H9 (cell line): ENCODE measurements around the gene LGSN. TPM values are rescaled to one million over a fixed set of nuclear protein-coding genes. Genes with fewer than 3 reads are reported as not detected.

ENCODE experiments used
- DNase-seq: peaks from one replicate; pipeline ENCODE4 v3.0.0-alpha.2; 2017
- H2AFZ ChIP-seq: one replicate; pipeline ENCODE4 v1.6.1; 2013; ENCODE audit warnings: mild to moderate bottlenecking, low read length, control low read depth, moderate library complexity
- H2AK5ac ChIP-seq: 2 replicates; pipeline ENCODE4 v1.6.1; 2013; ENCODE audit warnings: low read length, control low read depth, mixed read lengths; ENCODE audit not compliant: insufficient read length
- H2BK120ac ChIP-seq: one replicate; pipeline ENCODE4 v1.6.1; 2013; ENCODE audit warnings: low read depth, mild to moderate bottlenecking, low read length, control low read depth, inconsistent platforms; ENCODE audit not compliant: poor library complexity, severe bottlenecking
- H2BK12ac ChIP-seq: 2 replicates; pipeline ENCODE4 v1.6.1; 2013; ENCODE audit warnings: low read length, control low read depth, mixed read lengths, low read depth; ENCODE audit not compliant: insufficient read length
- H2BK15ac ChIP-seq: 2 replicates; pipeline ENCODE4 v1.6.1; 2013; ENCODE audit warnings: low read depth, low read length, control low read depth
- H2BK20ac ChIP-seq: one replicate; pipeline ENCODE4 v1.6.1; 2013; ENCODE audit warnings: low read depth, mild to moderate bottlenecking, low read length, control low read depth, inconsistent platforms; ENCODE audit not compliant: poor library complexity, severe bottlenecking
- H2BK5ac ChIP-seq: 2 replicates; pipeline ENCODE4 v1.6.1; 2013; ENCODE audit warnings: low read length, control low read depth, mixed read lengths; ENCODE audit not compliant: insufficient read length
- H3K14ac ChIP-seq: 2 replicates; pipeline ENCODE4 v1.6.1; 2013; ENCODE audit warnings: low read length, control low read depth; ENCODE audit not compliant: insufficient read depth
- H3K18ac ChIP-seq: 2 replicates; pipeline ENCODE4 v1.6.1; 2013; ENCODE audit warnings: low read depth, mild to moderate bottlenecking, mixed read lengths, low read length, control low read depth; ENCODE audit not compliant: insufficient read length
- H3K23ac ChIP-seq: 2 replicates; pipeline ENCODE4 v1.6.1; 2013; ENCODE audit warnings: low read length, control low read depth, mixed read lengths, low read depth; ENCODE audit not compliant: insufficient read length
- H3K23me2 ChIP-seq: 2 replicates; pipeline ENCODE4 v1.6.1; 2013; ENCODE audit warnings: low read depth, mild to moderate bottlenecking, mixed read lengths, low read length, control low read depth; ENCODE audit not compliant: insufficient read length, poor library complexity, severe bottlenecking
- H3K27ac ChIP-seq: 2 replicates; pipeline ENCODE4 v1.5.1; 2013; ENCODE audit warnings: low read length, control low read depth, mixed read lengths, low read depth; ENCODE audit not compliant: insufficient read length
- H3K27me3 ChIP-seq: 2 replicates; pipeline ENCODE4 v1.6.1; 2013; ENCODE audit warnings: low read length, control low read depth, inconsistent platforms; ENCODE audit not compliant: insufficient read depth
- H3K4ac ChIP-seq: 2 replicates; pipeline ENCODE4 v1.6.1; 2013; ENCODE audit warnings: low read depth, mild to moderate bottlenecking, control low read depth, inconsistent platforms, low read length, moderate library complexity
- H3K4me1 ChIP-seq: 2 replicates; pipeline ENCODE4 v1.6.1; 2013; ENCODE audit warnings: low read length, control low read depth, inconsistent platforms; ENCODE audit not compliant: insufficient read depth
- H3K4me2 ChIP-seq: 2 replicates; pipeline ENCODE4 v1.6.1; 2013; ENCODE audit warnings: low read length, control low read depth, mixed read lengths; ENCODE audit not compliant: insufficient read length, insufficient read depth
- H3K56ac ChIP-seq: 2 replicates; pipeline ENCODE4 v1.6.1; 2013; ENCODE audit warnings: low read depth, mild to moderate bottlenecking, mixed read lengths, low read length, control low read depth; ENCODE audit not compliant: insufficient read length
- H3K79me1 ChIP-seq: 2 replicates; pipeline ENCODE4 v1.6.1; 2013; ENCODE audit warnings: low read depth, mild to moderate bottlenecking, moderate library complexity, low read length, control low read depth, inconsistent platforms; ENCODE audit not compliant: insufficient read depth, poor library complexity, severe bottlenecking
- H3K79me2 ChIP-seq: 2 replicates; pipeline ENCODE4 v1.6.1; 2013; ENCODE audit warnings: low read length, control low read depth, inconsistent platforms; ENCODE audit not compliant: insufficient read depth
- H3K9ac ChIP-seq: 2 replicates; pipeline ENCODE4 v1.6.1; 2013; ENCODE audit warnings: low read length, control low read depth, mixed read lengths; ENCODE audit not compliant: insufficient read length; ENCODE audit errors: extremely low read depth
- H3K9me3 ChIP-seq: one replicate; pipeline ENCODE4 v1.6.1; 2013; ENCODE audit warnings: low read depth, low read length, inconsistent platforms; ENCODE audit not compliant: control insufficient read depth
- H3T11ph ChIP-seq: one replicate; pipeline ENCODE4 v1.6.1; 2013; ENCODE audit warnings: mild to moderate bottlenecking, low read length, control low read depth, inconsistent platforms
- H4K20me1 ChIP-seq: one replicate; pipeline ENCODE4 v1.6.1; 2013; ENCODE audit not compliant: control insufficient read depth, insufficient read length, insufficient read depth
- H4K5ac ChIP-seq: 2 replicates; pipeline ENCODE4 v1.6.1; 2013; ENCODE audit warnings: low read depth, mild to moderate bottlenecking, mixed read lengths, low read length, control low read depth; ENCODE audit not compliant: insufficient read length
- H4K8ac ChIP-seq: replicated peaks from 2 replicates; pipeline ENCODE4 v1.6.1; 2013; ENCODE audit warnings: low read length, control low read depth, mixed read lengths, low read depth; ENCODE audit not compliant: insufficient read length
- H4K91ac ChIP-seq: 2 replicates; pipeline ENCODE4 v1.6.1; 2013; ENCODE audit warnings: low read depth, mild to moderate bottlenecking, moderate library complexity, mixed read lengths, low read length, control low read depth; ENCODE audit not compliant: insufficient read length
- H3K27ac Mint-ChIP-seq, 3 experiments: 2 replicates in 2 of 3; 3 replicates in 1 of 3; pipeline ENCODE4 v1.8.0; 2020 to 2021; ENCODE audit warnings: mixed read lengths in 3 of 3, mild to moderate bottlenecking in 1 of 3, moderate library complexity in 1 of 3
- H3K27me3 Mint-ChIP-seq: 2 replicates; pipeline ENCODE4 v1.8.0; 2021; ENCODE audit warnings: low read depth, mild to moderate bottlenecking, moderate library complexity, mixed read lengths
- H3K36me3 Mint-ChIP-seq, 3 experiments: 2 replicates in 2 of 3; 3 replicates in 1 of 3; pipeline ENCODE4 v1.8.0; 2020 to 2021; ENCODE audit warnings: low read depth in 3 of 3, mixed read lengths in 3 of 3; ENCODE audit not compliant: insufficient read depth in 1 of 3
- H3K4me1 Mint-ChIP-seq, 2 experiments: 2 replicates each; pipeline ENCODE4 v1.8.0; 2020; ENCODE audit warnings: mixed read lengths in 2 of 2
- H3K4me3 Mint-ChIP-seq, 2 experiments: 2 replicates in 1 of 2; 3 replicates in 1 of 2; pipeline ENCODE4 v1.8.0; 2020 to 2021; ENCODE audit warnings: mild to moderate bottlenecking in 2 of 2, mixed read lengths in 2 of 2, moderate library complexity in 1 of 2
- H3K9me3 Mint-ChIP-seq, 2 experiments: 2 replicates in 1 of 2; 3 replicates in 1 of 2; pipeline ENCODE4 v1.8.0; 2020; ENCODE audit warnings: mild to moderate bottlenecking in 2 of 2, mixed read lengths in 2 of 2, moderate library complexity in 1 of 2
- WGBS: extraction: QIAGEN DNeasy Blood & Tissue Kit; methylation state at CpG from one replicate; pipeline ENCODE4 v1.1.7; 2013; ENCODE audit warnings: missing lambda C conversion rate, low lambda C conversion rate, mixed read lengths; ENCODE audit not compliant: insufficient read length; ENCODE audit errors: extremely low coverage; 5-methylcytosine and 5-hydroxymethylcytosine counted together
- total RNA-seq: library from RNA; stranded (reverse); gene quantifications from 2 replicates; pipeline ENCODE4 v1.2.1, GENCODE V29; 2021
- TF ChIP-seq, protein P1 (sequence below): fragments of 200-600 bp; sonication (generic); conservative IDR thresholded peaks from 3 replicates; pipeline ENCODE4 v1.8.0; 2021; ENCODE audit warnings: antibody characterized with exemption, mild to moderate bottlenecking

Gene LGSN
- total RNA-seq, 1 experiment from 2014 or later: 0.13 TPM

DNA sequence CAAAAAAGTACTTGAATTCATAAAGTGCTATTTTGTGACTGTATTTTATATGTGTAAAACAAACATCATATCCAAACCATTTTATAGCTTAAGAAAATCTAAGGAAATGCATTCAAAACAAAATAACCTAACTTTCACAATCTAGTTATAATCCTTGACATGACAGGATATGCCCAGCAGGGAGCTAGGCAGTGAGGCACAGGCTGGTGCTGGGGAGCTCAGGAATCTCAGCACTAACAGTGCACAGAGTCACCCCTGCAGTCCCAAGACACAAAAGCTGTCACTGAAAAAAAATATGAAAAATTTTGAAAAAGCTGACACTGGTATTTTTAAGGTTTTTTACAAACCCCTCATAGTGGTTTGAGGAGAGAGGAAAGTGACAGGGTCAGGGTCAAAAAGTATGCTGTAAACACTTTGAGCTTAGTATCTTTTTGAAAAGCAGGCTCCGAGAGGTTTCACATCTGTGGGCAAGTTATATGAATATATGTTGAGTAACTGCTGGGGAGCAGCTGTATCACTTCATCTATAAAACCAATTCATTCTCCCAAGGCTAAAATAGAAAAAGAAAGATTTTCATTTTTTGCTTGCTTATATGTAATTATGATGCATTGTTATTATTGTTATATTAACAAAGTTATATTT, 24.1 kb downstream of the LGSN start:
- no peak overlapping the region for H2AFZ ChIP-seq
- H2BK120ac ChIP-seq: no peak overlapping the region
- H3K23me2 ChIP-seq: no peaks in the 10 kb centered on the region
- no peak for DNase-seq
- no peak overlapping the region for H3K18ac ChIP-seq
- no peak overlapping the region for H3K9ac ChIP-seq
- no peaks in the 10 kb centered on the region for H3K27me3 ChIP-seq
- no peak overlapping the region for H2BK12ac ChIP-seq
- no peaks in the 10 kb centered on the region for H3K27me3 Mint-ChIP-seq
- no peak overlapping the region for H3K4me2 ChIP-seq
- no peak overlapping the region for H3K14ac ChIP-seq
- no peak overlapping the region for H3K27ac ChIP-seq
- H4K91ac ChIP-seq: no peak overlapping the region
- H4K20me1 ChIP-seq: no peaks in the 10 kb centered on the region
- H3K4me1 Mint-ChIP-seq: peaks cover 4 to 13% of the 10 kb centered on the region in 2 experiments; a peak in 3 of 4 replicates
- no peak overlapping the region for H3K23ac ChIP-seq
- H3K4me3 Mint-ChIP-seq: no peak overlapping the region
- no peaks in the 10 kb centered on the region for H3K9me3 ChIP-seq
- H4K8ac ChIP-seq: no peak overlapping the region
- H3K9me3 Mint-ChIP-seq: peaks cover 0 to 3% of the 10 kb centered on the region in 2 experiments; a peak in 2 of 5 replicates
- no peaks in the 10 kb centered on the region; a peak in 1 of 7 replicates for H3K36me3 Mint-ChIP-seq
- TF ChIP-seq, protein P1, sequence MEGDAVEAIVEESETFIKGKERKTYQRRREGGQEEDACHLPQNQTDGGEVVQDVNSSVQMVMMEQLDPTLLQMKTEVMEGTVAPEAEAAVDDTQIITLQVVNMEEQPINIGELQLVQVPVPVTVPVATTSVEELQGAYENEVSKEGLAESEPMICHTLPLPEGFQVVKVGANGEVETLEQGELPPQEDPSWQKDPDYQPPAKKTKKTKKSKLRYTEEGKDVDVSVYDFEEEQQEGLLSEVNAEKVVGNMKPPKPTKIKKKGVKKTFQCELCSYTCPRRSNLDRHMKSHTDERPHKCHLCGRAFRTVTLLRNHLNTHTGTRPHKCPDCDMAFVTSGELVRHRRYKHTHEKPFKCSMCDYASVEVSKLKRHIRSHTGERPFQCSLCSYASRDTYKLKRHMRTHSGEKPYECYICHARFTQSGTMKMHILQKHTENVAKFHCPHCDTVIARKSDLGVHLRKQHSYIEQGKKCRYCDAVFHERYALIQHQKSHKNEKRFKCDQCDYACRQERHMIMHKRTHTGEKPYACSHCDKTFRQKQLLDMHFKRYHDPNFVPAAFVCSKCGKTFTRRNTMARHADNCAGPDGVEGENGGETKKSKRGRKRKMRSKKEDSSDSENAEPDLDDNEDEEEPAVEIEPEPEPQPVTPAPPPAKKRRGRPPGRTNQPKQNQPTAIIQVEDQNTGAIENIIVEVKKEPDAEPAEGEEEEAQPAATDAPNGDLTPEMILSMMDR: no peak; the same call in 2 of the 3 replicates
- no peak overlapping the region for H2BK5ac ChIP-seq
- H4K5ac ChIP-seq: no peak overlapping the region
- H3T11ph ChIP-seq: no peak overlapping the region
- no peak overlapping the region for H2BK20ac ChIP-seq
- H3K4me1 ChIP-seq: no peaks in the 10 kb centered on the region
- no peaks in the 10 kb centered on the region for H3K79me1 ChIP-seq
- no peaks in the 10 kb centered on the region for H3K79me2 ChIP-seq
- H2BK15ac ChIP-seq: no peak overlapping the region
- H3K56ac ChIP-seq: no peak overlapping the region
- H3K4ac ChIP-seq: no peak overlapping the region
- no peak overlapping the region for H2AK5ac ChIP-seq
- WGBS: no CpG with 5 or more reads among the region's 1 CpG
- no peak overlapping the region for H3K27ac Mint-ChIP-seq
